Osteoblast (primary cell): Measurements from ENCODE around the gene NBEAL1. TPM values are rescaled to one million over a fixed set of nuclear protein-coding genes. Genes with fewer than 3 reads are reported as not detected.
"Not testable (repeated sequence)": the region's sequence is repeated elsewhere in the genome, so short reads cannot be mapped to it uniquely, and the experiment has no call there.

Source experiments
- DNase-seq: peaks from one replicate; pipeline ENCODE4 v3.0.0; 2011; ENCODE audit warnings: low spot score, mixed read lengths; ENCODE audit not compliant: insufficient read length; ENCODE audit errors: missing footprints
- H2AFZ ChIP-seq: 2 replicates; pipeline ENCODE4 v1.6.0; 2011; ENCODE audit warnings: mild to moderate bottlenecking, low read length
- H3K27ac ChIP-seq: 2 replicates; pipeline ENCODE4 v1.5.1; 2011; ENCODE audit warnings: mild to moderate bottlenecking, low read depth, low read length, moderate library complexity
- H3K27me3 ChIP-seq: 2 replicates; pipeline ENCODE4 v1.6.0; 2012; ENCODE audit warnings: mild to moderate bottlenecking, control low read depth, inconsistent platforms, low read length, moderate library complexity; ENCODE audit not compliant: insufficient read depth
- H3K36me3 ChIP-seq: 2 replicates; pipeline ENCODE4 v1.5.1; 2011; ENCODE audit warnings: mild to moderate bottlenecking, low read length, control low read depth, moderate library complexity; ENCODE audit not compliant: insufficient read depth
- H3K4me1 ChIP-seq: 2 replicates; pipeline ENCODE4 v1.5.1; 2011; ENCODE audit warnings: mild to moderate bottlenecking, low read length, control low read depth, moderate library complexity; ENCODE audit not compliant: insufficient read depth
- H3K4me2 ChIP-seq: 2 replicates; pipeline ENCODE4 v1.6.0; 2011; ENCODE audit warnings: mild to moderate bottlenecking, low read length; ENCODE audit not compliant: insufficient read depth
- H3K4me3 ChIP-seq: fragments of 200-600 bp; sonication (generic); 3 replicates; pipeline ENCODE4 v1.5.1; 2012; ENCODE audit warnings: mild to moderate bottlenecking, low read length, inconsistent platforms; ENCODE audit not compliant: insufficient read depth
- H3K79me2 ChIP-seq: 2 replicates; pipeline ENCODE4 v1.6.0; 2012; ENCODE audit warnings: mild to moderate bottlenecking, low read length, control low read depth, inconsistent platforms; ENCODE audit not compliant: insufficient read depth
- H3K9me3 ChIP-seq: 2 replicates; pipeline ENCODE4 v1.5.1; 2011; ENCODE audit warnings: low read depth, low read length, control low read depth
- H4K20me1 ChIP-seq: 2 replicates; pipeline ENCODE4 v1.6.0; 2012; ENCODE audit warnings: mild to moderate bottlenecking, low read length, control low read depth; ENCODE audit not compliant: insufficient read depth
- CTCF ChIP-seq: IDR thresholded peaks from 2 replicates; pipeline ENCODE4 v1.5.1; 2011; ENCODE audit warnings: mild to moderate bottlenecking, low read depth, low read length, moderate library complexity; ENCODE audit errors: extremely low read depth
- total RNA-seq: library from RNA; depleted of rRNA; stranded (reverse); fragments of >200 nt; gene quantifications from 2 replicates; pipeline ENCODE4 v1.2.3, GENCODE V29; 2012

NBEAL1 gene
- total RNA-seq, 1 donor = 51.8 TPM

GRCh38 chr2:203200866-203201265, 186.2 kb downstream of the NBEAL1 start:
- H3K27ac ChIP-seq = no peak overlapping the region
- no peak for DNase-seq
- no peak overlapping the region for H3K4me3 ChIP-seq
- no peaks in the 10 kb centered on the region for H3K4me1 ChIP-seq
- no peaks in the 10 kb centered on the region for H3K79me2 ChIP-seq
- H4K20me1 ChIP-seq = no peaks in the 10 kb centered on the region
- H2AFZ ChIP-seq = no peak overlapping the region
- H3K9me3 ChIP-seq = no peaks in the 10 kb centered on the region
- no peak overlapping the region for H3K4me2 ChIP-seq
- TF ChIP-seq CTCF = no peak
- peaks cover 30% of the 10 kb centered on the region for H3K36me3 ChIP-seq
- no peaks in the 10 kb centered on the region for H3K27me3 ChIP-seq

- Histone ChIP-seq H3K36me3 (peaks cover 30% of the 10 kb centered on the region), H2AFZ (no peak overlapping the region)
Observed at GRCh38 chr2:203201426-203201825, 186.8 kb downstream of the NBEAL1 start.

GRCh38 chr2:203209538-203209937, 194.9 kb downstream of the NBEAL1 start:
- H3K36me3 ChIP-seq = peaks cover 30% of the 10 kb centered on the region
- no peak overlapping the region for H3K4me3 ChIP-seq
- no peak for TF ChIP-seq CTCF
- no peak for DNase-seq
- H3K4me2 ChIP-seq = no peak overlapping the region
- H3K9me3 ChIP-seq = no peaks in the 10 kb centered on the region
- no peaks in the 10 kb centered on the region for H3K4me1 ChIP-seq
- H4K20me1 ChIP-seq = no peaks in the 10 kb centered on the region
- H3K79me2 ChIP-seq = no peaks in the 10 kb centered on the region
- no peak overlapping the region for H3K27ac ChIP-seq
- H2AFZ ChIP-seq = no peak overlapping the region
- no peaks in the 10 kb centered on the region for H3K27me3 ChIP-seq

More at GRCh38 chr2:203201426-203201825, 186.8 kb downstream of the NBEAL1 start:
- no peaks in the 10 kb centered on the region for H4K20me1 ChIP-seq
- H3K4me1 ChIP-seq = no peaks in the 10 kb centered on the region
- no peak overlapping the region for H3K4me3 ChIP-seq
- H3K79me2 ChIP-seq = no peaks in the 10 kb centered on the region
- TF ChIP-seq CTCF = no peak
- DNase-seq = no peak
- no peaks in the 10 kb centered on the region for H3K9me3 ChIP-seq
- no peak overlapping the region for H3K4me2 ChIP-seq
- no peaks in the 10 kb centered on the region for H3K27me3 ChIP-seq
- H3K27ac ChIP-seq = no peak overlapping the region

- no peak for DNase-seq
- H3K4me2 ChIP-seq = no peak overlapping the region
- H3K27me3 ChIP-seq = no peaks in the 10 kb centered on the region
- H3K36me3 ChIP-seq = peaks cover 4% of the 10 kb centered on the region
- peak; percentile 60 for TF ChIP-seq CTCF
- H2AFZ ChIP-seq = no peak overlapping the region
- no peaks in the 10 kb centered on the region for H3K9me3 ChIP-seq
- no peaks in the 10 kb centered on the region for H4K20me1 ChIP-seq
- H3K79me2 ChIP-seq = no peaks in the 10 kb centered on the region
- H3K4me3 ChIP-seq = no peak overlapping the region
- H3K4me1 ChIP-seq = no peaks in the 10 kb centered on the region
- no peak overlapping the region for H3K27ac ChIP-seq
Observed at GRCh38 chr2:203225423-203226039, 210.9 kb downstream of the NBEAL1 start.

GRCh38 chr2:203229674-203230073, 215.0 kb downstream of the NBEAL1 start:
- H3K4me2 ChIP-seq, H3K9me3 ChIP-seq, H3K4me3 ChIP-seq, H2AFZ ChIP-seq, H3K4me1 ChIP-seq, H3K79me2 ChIP-seq, H4K20me1 ChIP-seq, H3K36me3 ChIP-seq, DNase-seq, H3K27me3 ChIP-seq, H3K27ac ChIP-seq: not testable (repeated sequence)
